ENCODE results near the gene OXER1. TPM values are rescaled to one million over a fixed set of nuclear protein-coding genes. Genes with fewer than 3 reads are reported as not detected.
A peak's percentile ranks its signal among the peaks of the same experiment; 100 is the strongest.

The OXER1 gene
- total RNA-seq, 6 donors from 2014 or later, result 0.22 to 3.1 (median 1.3) TPM

DNA sequence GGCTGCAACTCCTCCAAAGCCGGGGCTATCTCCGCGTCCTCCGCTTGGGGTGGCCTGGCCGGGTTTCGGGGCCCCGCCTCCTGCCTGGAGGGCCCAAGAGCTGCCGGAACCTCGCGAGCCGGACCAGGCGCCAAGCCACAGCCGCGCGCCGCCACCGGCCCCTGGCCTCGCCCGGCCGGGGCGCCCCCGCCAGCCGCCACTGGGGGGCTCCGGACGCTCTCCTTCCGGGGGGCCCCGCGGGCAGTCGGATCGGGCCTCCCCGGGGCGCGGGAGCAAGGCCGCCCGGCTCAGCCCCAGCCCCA lies 45.8 kb upstream of the OXER1 start:
- TF ChIP-seq EP300 (IDR thresholded peaks at IDR 0.05), result no peak
- TF ChIP-seq POLR2AphosphoS5 (IDR thresholded peaks at IDR 0.05), result no peak
- TF ChIP-seq POLR2A (IDR thresholded peaks at IDR 0.05), result no peak
- TF ChIP-seq, protein P1, sequence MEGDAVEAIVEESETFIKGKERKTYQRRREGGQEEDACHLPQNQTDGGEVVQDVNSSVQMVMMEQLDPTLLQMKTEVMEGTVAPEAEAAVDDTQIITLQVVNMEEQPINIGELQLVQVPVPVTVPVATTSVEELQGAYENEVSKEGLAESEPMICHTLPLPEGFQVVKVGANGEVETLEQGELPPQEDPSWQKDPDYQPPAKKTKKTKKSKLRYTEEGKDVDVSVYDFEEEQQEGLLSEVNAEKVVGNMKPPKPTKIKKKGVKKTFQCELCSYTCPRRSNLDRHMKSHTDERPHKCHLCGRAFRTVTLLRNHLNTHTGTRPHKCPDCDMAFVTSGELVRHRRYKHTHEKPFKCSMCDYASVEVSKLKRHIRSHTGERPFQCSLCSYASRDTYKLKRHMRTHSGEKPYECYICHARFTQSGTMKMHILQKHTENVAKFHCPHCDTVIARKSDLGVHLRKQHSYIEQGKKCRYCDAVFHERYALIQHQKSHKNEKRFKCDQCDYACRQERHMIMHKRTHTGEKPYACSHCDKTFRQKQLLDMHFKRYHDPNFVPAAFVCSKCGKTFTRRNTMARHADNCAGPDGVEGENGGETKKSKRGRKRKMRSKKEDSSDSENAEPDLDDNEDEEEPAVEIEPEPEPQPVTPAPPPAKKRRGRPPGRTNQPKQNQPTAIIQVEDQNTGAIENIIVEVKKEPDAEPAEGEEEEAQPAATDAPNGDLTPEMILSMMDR (IDR thresholded peaks at IDR 0.05), result peak; percentile 42 to 77 (median 62)
- ATAC-seq (ENCODE audit: low FRiP score in 2 of 2), result peak; percentile 81 to 83
- H3K4me1 ChIP-seq, result peaks cover 13 to 24% (median 18%) of the 10 kb centered on the region in 4 donors
- peak overlapping the region; percentile 99 for H3K27ac ChIP-seq
- H3K27me3 ChIP-seq, result no peaks in the 10 kb centered on the region
- DNase-seq, result peak; percentile 85 to 97
- H3K4me3 ChIP-seq, result peak overlapping the region in 3 of 4 donors; percentile 66 to 71 (median 69)
- H3K36me3 ChIP-seq, result no peaks in the 10 kb centered on the region
- H3K9me3 ChIP-seq, result no peaks in the 10 kb centered on the region
- 1 to 10% methylated on average over 7 to 19 of the region's 35 CpGs for WGBS, 2 donors

DNA sequence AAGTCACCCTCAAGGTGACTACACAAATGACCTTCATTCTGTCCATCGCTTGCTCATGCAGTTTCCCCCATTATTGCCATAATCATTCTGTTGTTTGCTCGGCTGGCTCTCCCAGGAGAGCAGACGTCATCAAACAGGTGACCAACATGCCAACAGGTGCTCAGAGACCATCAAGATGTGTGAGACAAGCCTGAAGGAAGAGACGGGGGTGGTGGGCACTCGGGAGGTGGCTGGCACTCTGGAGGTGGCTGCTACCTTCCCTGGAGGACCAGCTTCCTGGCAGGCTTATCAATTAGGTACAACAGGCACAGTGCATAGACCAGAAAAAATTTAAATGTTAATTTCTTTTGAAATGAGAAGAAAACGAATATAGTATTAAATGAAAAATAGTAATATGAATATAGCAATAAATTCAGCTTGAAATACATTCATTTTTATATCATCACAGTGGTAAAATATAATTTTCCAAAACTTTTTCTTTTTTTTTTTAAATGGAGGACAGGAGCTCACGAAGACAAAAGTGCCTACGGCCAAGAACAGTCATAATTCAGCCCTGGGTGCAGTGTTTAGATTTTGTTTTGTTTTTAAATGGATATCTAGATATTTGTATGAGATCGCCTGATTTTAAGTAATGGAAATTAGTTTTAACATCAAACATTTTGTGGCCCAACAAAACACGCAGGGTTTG lies 45.3 kb upstream of the OXER1 start:
- peaks cover 13 to 24% (median 18%) of the 10 kb centered on the region in 4 donors for H3K4me1 ChIP-seq
- no peaks in the 10 kb centered on the region for H3K36me3 ChIP-seq
- H3K9me3 ChIP-seq, result no peaks in the 10 kb centered on the region
- peak overlapping the region in 3 of 4 donors; percentile 66 to 71 (median 69) for H3K4me3 ChIP-seq
- DNase-seq (peak in 1 of 2 donors; percentile 64), ATAC-seq (ENCODE audit: low FRiP score in 2 of 2) (no peak)
- peak overlapping the region; percentile 99 for H3K27ac ChIP-seq
- TF ChIP-seq POLR2A (IDR thresholded peaks at IDR 0.05), result peak in 1 of 4 donors; percentile 20
- TF ChIP-seq POLR2AphosphoS5 (IDR thresholded peaks at IDR 0.05), result peak; percentile 15 to 62
- TF ChIP-seq, protein P1 (IDR thresholded peaks at IDR 0.05), result no peak
- TF ChIP-seq EP300 (IDR thresholded peaks at IDR 0.05), result no peak
- 36 to 37% methylated on average over 10 of the region's 10 CpGs for WGBS, 2 donors
- no peaks in the 10 kb centered on the region for H3K27me3 ChIP-seq

- ATAC-seq (ENCODE audit: low FRiP score in 2 of 2) (no peak), DNase-seq (no peak)
Observed at GRCh38 chr2:42808301-42808700, 44.4 kb upstream of the OXER1 start.

GRCh38 chr2:42806786-42807185 lies 42.9 kb upstream of the OXER1 start:
- Histone ChIP-seq H3K36me3 (no peaks in the 10 kb centered on the region), H3K4me1 (peaks cover 13 to 22% (median 18%) of the 10 kb centered on the region in 4 donors), H3K27ac (no peak overlapping the region), H3K4me3 (no peak overlapping the region), H3K9me3 (no peaks in the 10 kb centered on the region), H3K27me3 (no peaks in the 10 kb centered on the region)
- WGBS, 2 donors, result 86 to 88% methylated on average over 6 of the region's 6 CpGs
- DNase-seq (no peak), ATAC-seq (ENCODE audit: low FRiP score in 2 of 2) (no peak)
- TF ChIP-seq EP300 (IDR thresholded peaks at IDR 0.05), result no peak
- TF ChIP-seq POLR2A (IDR thresholded peaks at IDR 0.05), result no peak
- TF ChIP-seq POLR2AphosphoS5 (IDR thresholded peaks at IDR 0.05), result no peak
- TF ChIP-seq, protein P1 (IDR thresholded peaks at IDR 0.05), result no peak

More at GRCh38 chr2:42808301-42808700, 44.4 kb upstream of the OXER1 start:
- H3K4me1 ChIP-seq, result peaks cover 13 to 24% (median 18%) of the 10 kb centered on the region in 4 donors
- no peak for TF ChIP-seq EP300 (IDR thresholded peaks at IDR 0.05)
- TF ChIP-seq, protein P1 (IDR thresholded peaks at IDR 0.05), result no peak
- no peak overlapping the region for H3K4me3 ChIP-seq
- WGBS, 2 donors, result 87 to 94% methylated on average over 5 of the region's 5 CpGs
- H3K9me3 ChIP-seq, result no peaks in the 10 kb centered on the region
- H3K36me3 ChIP-seq, result no peaks in the 10 kb centered on the region
- no peaks in the 10 kb centered on the region for H3K27me3 ChIP-seq
- H3K27ac ChIP-seq, result no peak overlapping the region

- Histone ChIP-seq H3K36me3 (no peaks in the 10 kb centered on the region), H3K9me3 (no peaks in the 10 kb centered on the region), H3K4me3 (no peak overlapping the region), H3K27me3 (no peaks in the 10 kb centered on the region), H3K27ac (no peak overlapping the region), H3K4me1 (peaks cover 7 to 13% (median 9%) of the 10 kb centered on the region in 4 donors)
- no peak for ATAC-seq (ENCODE audit: low FRiP score in 2 of 2)
- TF ChIP-seq POLR2AphosphoS5 (IDR thresholded peaks at IDR 0.05) (no peak), POLR2A (IDR thresholded peaks at IDR 0.05) (no peak), EP300 (IDR thresholded peaks at IDR 0.05) (no peak)
- TF ChIP-seq, protein P1 (IDR thresholded peaks at IDR 0.05), result no peak
- WGBS, 2 donors, result 72 to 75% methylated on average over 5 of the region's 5 CpGs
- DNase-seq, result no peak
Observed at GRCh38 chr2:42804891-42805290, 41.0 kb upstream of the OXER1 start.
